GM12873 (cell line): ENCODE results near the gene IRF6.

ENCODE experiments used
- TF ChIP-seq, protein P1 (sequence below): IDR thresholded peaks from 2 replicates; pipeline ENCODE4 v1.5.1; 2012; ENCODE audit warnings: low read depth, mild to moderate bottlenecking, moderate library complexity, low read length, control low read depth; ENCODE audit not compliant: insufficient read depth; ENCODE audit errors: missing control alignments

The IRF6 gene

DNA sequence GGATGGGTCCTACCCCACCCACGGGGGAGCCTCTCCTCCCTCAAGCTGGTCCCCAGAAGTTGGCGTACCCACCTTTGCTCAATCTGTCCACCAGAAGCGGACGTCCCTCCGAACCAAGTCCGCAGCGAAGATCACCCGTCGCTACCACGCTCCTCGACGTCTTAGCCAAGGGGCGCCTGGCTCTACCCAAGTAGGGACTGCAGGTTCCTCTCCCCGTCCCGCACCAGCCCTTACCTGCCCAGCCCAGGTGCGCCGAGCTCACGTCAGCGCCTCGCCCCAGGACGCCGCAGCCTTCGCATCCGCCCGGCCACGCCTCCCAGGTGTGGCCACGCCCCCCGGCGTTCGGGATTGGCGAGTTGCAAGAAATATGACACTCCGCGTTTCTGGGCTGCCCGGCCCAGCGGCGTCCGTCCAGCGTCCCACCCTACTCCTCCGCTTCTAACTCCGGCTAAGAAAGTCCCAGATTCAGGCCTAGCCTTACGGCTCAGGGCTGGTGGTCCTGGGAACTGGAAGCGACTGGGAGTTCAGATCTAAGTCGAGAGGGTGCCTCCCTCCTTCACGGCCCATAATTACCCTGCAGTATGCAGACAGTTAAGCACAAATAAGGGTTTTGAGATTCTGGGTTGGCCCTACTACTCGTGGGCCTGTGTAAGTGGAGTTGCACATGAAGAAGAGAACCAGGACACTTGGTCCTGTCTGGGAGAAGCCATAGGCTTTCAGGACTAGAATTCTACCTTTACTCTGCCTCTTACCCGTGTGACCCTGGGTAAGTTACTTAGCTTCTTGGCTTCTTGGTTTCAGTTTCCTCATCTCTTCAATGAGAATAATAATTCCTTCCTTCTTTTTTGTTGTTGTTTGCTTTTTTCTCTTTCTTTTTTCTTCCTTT lies at the start of gene IRF6:
Gene IRF6, minus strand, starts transcription at position 268 of the 886 bp plus-strand sequence. CDS start 4,729 bp downstream, outside the sequence.
- TF ChIP-seq, protein P1, sequence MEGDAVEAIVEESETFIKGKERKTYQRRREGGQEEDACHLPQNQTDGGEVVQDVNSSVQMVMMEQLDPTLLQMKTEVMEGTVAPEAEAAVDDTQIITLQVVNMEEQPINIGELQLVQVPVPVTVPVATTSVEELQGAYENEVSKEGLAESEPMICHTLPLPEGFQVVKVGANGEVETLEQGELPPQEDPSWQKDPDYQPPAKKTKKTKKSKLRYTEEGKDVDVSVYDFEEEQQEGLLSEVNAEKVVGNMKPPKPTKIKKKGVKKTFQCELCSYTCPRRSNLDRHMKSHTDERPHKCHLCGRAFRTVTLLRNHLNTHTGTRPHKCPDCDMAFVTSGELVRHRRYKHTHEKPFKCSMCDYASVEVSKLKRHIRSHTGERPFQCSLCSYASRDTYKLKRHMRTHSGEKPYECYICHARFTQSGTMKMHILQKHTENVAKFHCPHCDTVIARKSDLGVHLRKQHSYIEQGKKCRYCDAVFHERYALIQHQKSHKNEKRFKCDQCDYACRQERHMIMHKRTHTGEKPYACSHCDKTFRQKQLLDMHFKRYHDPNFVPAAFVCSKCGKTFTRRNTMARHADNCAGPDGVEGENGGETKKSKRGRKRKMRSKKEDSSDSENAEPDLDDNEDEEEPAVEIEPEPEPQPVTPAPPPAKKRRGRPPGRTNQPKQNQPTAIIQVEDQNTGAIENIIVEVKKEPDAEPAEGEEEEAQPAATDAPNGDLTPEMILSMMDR: no peak

DNA sequence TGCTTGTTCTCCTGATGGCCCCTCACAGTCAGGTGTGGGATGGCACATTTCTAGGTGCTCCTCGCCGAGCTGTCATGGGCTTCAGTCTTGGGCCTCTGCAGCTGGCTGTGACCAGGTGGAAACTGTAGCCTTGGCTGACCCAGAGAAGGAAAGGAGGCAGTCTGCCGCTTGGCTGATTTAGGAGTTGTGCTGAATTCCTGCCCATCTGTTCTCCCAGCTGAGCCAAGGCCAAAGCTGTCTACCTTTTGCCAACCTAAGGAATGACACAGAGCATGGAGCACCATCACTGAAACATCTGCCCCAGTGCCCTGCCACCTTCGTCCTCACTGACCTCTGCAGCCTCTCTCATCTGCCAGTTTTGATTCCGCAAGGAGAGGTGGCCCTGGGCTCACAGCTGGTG lies 49.7 kb upstream of the IRF6 start:
- TF ChIP-seq, protein P1: no peak

DNA sequence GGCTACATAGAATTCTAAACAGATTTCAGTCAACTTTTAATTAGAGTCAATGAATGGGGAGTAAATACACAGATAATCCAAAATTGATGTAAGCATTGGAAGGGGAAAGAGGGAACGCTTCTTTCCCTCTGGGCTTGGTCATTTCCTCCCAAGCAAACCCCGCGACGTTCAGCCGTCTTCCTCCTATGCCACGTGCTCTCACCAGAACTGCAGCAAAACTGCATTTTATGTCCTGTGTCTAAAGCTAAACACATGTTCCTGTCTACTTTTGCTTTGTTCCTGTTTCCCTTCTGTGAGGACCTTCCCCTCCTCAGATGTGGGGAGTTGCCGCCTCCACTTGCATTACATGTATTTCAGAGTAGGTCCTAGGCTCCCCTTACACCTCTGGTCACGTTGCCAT lies 49.1 kb upstream of the IRF6 start:
- TF ChIP-seq, protein P1: no peak

DNA sequence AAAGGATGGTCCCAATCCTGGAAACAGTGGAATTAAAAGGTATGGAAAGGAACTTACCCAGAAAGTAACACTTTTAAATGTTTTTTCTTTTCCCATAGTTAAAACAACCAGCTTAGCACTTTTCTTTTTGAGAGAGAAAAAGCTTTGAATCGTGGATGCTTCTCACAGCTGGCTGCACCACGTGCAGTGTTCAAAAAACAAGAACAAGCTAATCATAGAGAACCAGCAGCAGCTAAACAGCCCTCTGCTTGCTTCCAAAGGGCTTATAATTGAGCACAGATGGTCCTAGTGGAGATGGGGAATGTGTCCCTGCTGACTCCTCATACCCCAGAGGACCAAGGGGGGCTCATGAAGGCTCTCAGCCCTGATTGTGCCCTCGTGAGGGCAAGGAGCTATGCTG lies 48.3 kb upstream of the IRF6 start:
- TF ChIP-seq, protein P1: no peak

DNA sequence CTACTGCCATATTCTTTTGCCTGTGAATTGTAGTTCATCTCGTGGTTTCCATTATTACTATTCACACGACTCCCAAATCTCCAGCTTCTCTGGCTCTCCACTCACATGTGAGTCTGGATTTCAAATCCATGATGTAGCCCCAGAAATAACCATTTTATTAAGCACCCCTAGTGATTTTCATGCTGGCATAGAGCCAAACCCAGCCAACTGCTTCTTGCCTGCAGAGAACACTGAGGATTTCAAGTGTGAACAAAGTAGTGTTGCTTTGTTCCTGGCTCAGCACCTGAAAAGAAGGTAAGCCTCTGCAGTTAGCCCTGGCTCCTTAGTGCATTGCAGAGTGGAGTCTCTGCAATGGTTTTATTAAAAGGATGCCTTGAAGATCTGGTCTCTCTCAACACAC lies 47.7 kb upstream of the IRF6 start:
- TF ChIP-seq, protein P1: no peak

DNA sequence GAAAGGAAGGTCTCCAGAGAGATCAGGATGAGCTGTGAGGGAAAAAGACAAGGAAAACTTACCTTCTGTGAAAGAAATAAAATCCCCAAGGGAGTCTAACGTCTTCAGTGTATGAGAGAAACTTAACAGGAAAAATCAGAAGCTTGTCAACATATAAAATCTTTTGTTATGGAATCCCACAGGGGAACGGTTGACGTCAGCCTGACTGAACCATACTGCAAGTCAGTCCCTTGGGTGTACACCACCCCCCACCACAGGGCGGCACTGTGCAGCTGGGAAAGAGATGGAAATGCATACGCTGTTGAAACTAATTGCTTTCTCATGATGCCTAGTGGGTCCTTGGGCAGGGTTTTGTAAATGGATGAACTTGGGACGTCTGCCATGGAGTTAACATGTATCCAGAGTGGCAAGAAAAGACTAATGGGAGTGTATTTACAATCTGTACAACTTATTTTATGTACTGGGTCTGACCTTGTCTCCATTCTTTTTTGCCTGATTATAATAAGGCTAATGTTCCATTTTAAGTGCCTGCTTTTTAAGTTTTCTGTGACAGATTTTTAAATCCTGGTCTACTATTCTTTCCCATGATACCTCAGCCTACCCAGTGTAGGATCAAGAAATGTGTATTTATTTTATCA lies 44.5 kb upstream of the IRF6 start:
- TF ChIP-seq, protein P1: peak; percentile 62

DNA sequence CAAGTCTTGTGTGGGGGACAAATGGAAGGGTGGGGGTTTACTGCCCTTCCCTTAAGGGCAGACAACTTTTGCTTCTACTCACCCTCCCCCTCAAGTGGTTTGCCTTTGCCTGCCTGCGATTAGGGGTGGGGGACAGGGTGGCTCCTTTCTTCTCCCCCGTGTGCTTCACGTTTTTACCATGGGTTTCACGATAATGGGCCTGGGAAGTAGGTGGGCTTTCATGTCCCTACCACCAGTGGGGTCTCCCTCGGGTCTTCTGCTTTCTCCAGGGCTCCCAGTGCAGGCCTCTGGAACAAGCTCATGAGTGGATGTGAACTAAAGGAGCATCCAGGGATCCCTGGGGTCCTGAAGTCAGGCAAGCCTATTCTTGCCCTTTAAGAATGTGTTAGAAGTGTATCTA lies 43.4 kb upstream of the IRF6 start:
- TF ChIP-seq, protein P1: no peak
